Left lung (tissue), 10 donors: ENCODE measurements around the gene ZPBP. TPM values are rescaled to one million over a fixed set of nuclear protein-coding genes. Genes with fewer than 3 reads are reported as not detected.

Experiments
- ATAC-seq: fragments of 200-7000 bp; cut with Tn5 transposase; one replicate; pipeline ENCODE4 v1.9.1; 2020; ENCODE audit warnings: moderate library complexity
- DNase-seq, 4 donors: peaks; one replicate each; pipeline ENCODE4 v3.0.0-alpha.2; 2013 to 2020
- H3K27ac ChIP-seq, 2 donors: fragments of 200-600 bp; sonication (generic) in 1 of 2; one replicate each; pipeline versions ENCODE4 v1.5.0 to v1.8.0; 2020 to 2021
- H3K27me3 ChIP-seq, 2 donors: fragments of 200-600 bp; sonication (generic) in 1 of 2; one replicate each; pipeline versions ENCODE4 v1.5.0 to v1.8.0; 2020 to 2021
- H3K36me3 ChIP-seq, 2 donors: fragments of 200-600 bp; sonication (generic) in 1 of 2; one replicate each; pipeline versions ENCODE4 v1.5.0 to v1.8.0; 2020 to 2021
- H3K4me1 ChIP-seq, 2 donors: fragments of 200-600 bp; one replicate each; pipeline ENCODE4 v1.8.0; 2021
- H3K4me3 ChIP-seq, 2 donors: fragments of 200-600 bp; sonication (generic) in 1 of 2; one replicate each; pipeline versions ENCODE4 v1.5.0 to v1.8.0; 2020 to 2021; ENCODE audit warnings: mild to moderate bottlenecking in 1 of 2
- H3K9me3 ChIP-seq, 2 donors: fragments of 200-600 bp; sonication (generic) in 1 of 2; one replicate each; pipeline versions ENCODE4 v1.5.0 to v1.8.0; 2020 to 2021
- intact Hi-C, 2 donors: fragments of 100-400 bp; cut with DNase I; formaldehyde crosslinking; loops; one replicate each; pipeline versions ENCODE4 v1.11.2 to v1.14.2; 2022
- polyA plus RNA-seq, 6 donors: library from polyadenylated mRNA; unstranded; fragments of 120-200 nt; gene quantifications; one replicate each; pipeline ENCODE4 v1.2.1, GENCODE V29; 2013; ENCODE audit not compliant: insufficient read length in 6 of 6
- total RNA-seq, 2 donors: library from RNA; stranded (reverse); fragmentation: NEBNext Ultra II Directional; extraction: Animal tissue kit (Norgen Biotek cat#: 25700); gene quantifications; one replicate each; pipeline ENCODE4 v1.2.1, GENCODE V29; 2021
- TF ChIP-seq, protein P1 (sequence below), 2 donors: fragments of 200-600 bp; sonication (generic) in 1 of 2; IDR thresholded peaks; one replicate each; pipeline versions ENCODE4 v1.5.0 to v1.8.0; 2021; ENCODE audit warnings: antibody characterized with exemption in 2 of 2
- donor health status: DM: no; HTN: yes; CAD: no.
- donor health status: DM: no; HTN: no; CAD: no.

Gene ZPBP
- total and polyA plus RNA-seq, 8 donors = 0.21 to 0.73 (median 0.32) TPM; not detected in 4

DNA sequence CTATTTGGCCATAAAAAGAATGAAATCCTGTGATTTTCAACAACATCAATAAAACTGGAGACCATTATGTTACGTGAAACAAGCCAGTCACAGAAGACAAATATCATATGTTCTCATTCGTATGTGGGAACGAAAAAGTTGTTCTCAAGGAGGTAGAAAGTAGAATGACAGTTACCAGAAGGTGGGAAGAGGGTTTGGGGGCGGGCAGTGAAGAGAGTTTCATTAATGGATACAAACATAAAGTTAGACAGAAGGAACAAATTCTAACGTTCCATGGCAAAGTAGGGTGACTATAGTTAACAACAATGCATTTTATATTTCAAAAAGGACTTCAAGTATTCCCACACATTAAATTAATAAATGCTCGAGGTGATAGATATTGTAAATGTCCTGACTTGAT, 97.4 kb downstream of the ZPBP start:
- H3K9me3 ChIP-seq = no peaks in the 10 kb centered on the region
- no peaks in the 10 kb centered on the region for H3K36me3 ChIP-seq
- no peaks in the 10 kb centered on the region for H3K4me1 ChIP-seq
- H3K4me3 ChIP-seq = no peak overlapping the region
- TF ChIP-seq, protein P1, sequence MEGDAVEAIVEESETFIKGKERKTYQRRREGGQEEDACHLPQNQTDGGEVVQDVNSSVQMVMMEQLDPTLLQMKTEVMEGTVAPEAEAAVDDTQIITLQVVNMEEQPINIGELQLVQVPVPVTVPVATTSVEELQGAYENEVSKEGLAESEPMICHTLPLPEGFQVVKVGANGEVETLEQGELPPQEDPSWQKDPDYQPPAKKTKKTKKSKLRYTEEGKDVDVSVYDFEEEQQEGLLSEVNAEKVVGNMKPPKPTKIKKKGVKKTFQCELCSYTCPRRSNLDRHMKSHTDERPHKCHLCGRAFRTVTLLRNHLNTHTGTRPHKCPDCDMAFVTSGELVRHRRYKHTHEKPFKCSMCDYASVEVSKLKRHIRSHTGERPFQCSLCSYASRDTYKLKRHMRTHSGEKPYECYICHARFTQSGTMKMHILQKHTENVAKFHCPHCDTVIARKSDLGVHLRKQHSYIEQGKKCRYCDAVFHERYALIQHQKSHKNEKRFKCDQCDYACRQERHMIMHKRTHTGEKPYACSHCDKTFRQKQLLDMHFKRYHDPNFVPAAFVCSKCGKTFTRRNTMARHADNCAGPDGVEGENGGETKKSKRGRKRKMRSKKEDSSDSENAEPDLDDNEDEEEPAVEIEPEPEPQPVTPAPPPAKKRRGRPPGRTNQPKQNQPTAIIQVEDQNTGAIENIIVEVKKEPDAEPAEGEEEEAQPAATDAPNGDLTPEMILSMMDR (IDR thresholded peaks at IDR 0.05) = no peak
- DNase-seq (no peak), ATAC-seq (no peak)
- intact Hi-C loops = no loop called here
- H3K27me3 ChIP-seq = no peaks in the 10 kb centered on the region
- no peak overlapping the region for H3K27ac ChIP-seq

DNA sequence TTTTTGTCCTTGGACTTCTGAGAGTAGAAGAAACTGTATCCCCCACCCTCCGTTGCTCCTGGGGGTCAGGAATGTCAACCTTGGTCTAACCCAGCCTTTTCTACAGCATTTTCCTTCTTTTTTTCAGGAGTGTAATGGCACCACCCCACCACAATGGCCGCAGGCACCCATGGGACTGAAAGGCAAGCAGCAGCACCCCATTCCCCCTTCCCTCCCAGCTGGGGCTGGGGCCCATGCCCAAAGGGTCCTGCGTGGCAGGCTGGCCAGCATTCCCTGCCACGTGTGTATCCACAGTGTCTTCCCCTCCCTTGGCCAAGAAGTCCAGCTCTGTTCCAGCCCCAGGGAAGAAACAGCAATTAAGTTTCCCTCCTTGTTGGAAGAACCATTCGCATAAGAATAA, 106.9 kb downstream of the ZPBP start:
- Histone ChIP-seq H3K27me3 (no peaks in the 10 kb centered on the region), H3K4me3 (no peak overlapping the region), H3K36me3 (no peaks in the 10 kb centered on the region), H3K27ac (no peak overlapping the region), H3K9me3 (peaks cover 0 to 21% of the 10 kb centered on the region in 2 donors), H3K4me1 (no peaks in the 10 kb centered on the region)
- ATAC-seq = no peak
- intact Hi-C loops = no loop called here
- DNase-seq = peak in 1 of 4 donors; percentile 60
- TF ChIP-seq, protein P1 (IDR thresholded peaks at IDR 0.05) = no peak

DNA sequence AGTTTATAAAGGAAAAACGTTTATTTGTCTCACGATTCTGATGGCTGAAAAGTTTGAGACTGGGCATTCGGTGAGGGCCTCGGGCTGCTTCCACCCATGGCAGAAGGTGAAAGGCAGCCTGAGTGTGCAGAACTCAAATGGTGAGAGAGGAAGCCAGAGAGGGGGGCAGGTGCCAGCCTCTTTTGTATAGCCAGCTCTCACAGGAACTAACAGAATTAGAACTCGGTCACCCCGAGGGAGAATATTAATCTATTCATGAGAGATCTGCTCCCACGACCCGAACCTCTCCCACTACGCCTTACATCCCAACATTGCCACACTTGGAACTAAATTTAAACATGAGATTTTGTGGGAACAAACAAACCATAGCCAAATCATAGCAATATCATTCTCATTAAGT, 112.6 kb downstream of the ZPBP start:
- Histone ChIP-seq H3K4me3 (no peak overlapping the region), H3K27ac (no peak overlapping the region), H3K9me3 (no peaks in the 10 kb centered on the region), H3K4me1 (no peaks in the 10 kb centered on the region), H3K27me3 (no peaks in the 10 kb centered on the region), H3K36me3 (no peaks in the 10 kb centered on the region)
- intact Hi-C loops = no loop called here
- DNase-seq = no peak
- ATAC-seq = no peak
- TF ChIP-seq, protein P1 (IDR thresholded peaks at IDR 0.05) = no peak

DNA sequence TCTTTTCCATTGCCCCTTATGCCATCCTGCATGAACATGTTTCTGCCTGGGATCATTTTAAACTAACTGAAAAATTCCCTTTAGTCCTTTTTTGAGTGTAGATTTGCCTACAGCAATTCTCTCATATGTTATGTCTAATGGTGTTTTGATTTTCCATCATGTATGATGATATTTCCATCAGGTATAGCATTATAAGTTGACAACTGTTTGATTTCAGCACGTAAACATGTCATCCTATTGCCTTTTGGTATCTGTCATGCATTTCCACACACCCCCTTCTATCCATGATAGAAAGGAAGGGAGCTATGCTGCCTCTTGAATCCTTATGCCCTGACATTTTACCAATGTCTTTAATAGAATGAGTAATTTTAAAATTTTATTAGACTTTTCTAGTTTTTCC, 116.8 kb downstream of the ZPBP start:
- no peaks in the 10 kb centered on the region for H3K4me1 ChIP-seq
- H3K4me3 ChIP-seq = no peak overlapping the region

DNA sequence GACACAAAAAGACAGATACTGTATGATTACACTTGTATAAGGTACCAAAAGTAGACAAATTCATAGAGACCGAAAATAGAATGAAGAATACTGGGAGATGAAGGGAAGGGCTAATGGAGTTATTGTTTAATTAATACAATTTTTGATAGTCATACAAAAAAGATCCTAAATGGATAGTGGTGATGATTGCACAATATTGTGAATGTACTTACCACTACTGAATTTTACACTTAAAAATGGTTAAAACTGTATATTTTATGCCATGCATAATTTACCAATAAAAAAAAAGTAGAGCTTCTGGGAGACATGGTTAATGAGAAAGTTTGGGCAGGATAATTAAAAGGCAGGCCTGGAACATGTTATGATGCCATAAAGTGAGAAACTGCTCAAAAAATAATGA, 119.0 kb downstream of the ZPBP start:
- no peaks in the 10 kb centered on the region for H3K9me3 ChIP-seq
- H3K4me3 ChIP-seq = no peak overlapping the region
- ATAC-seq (no peak), DNase-seq (no peak)
- no peaks in the 10 kb centered on the region for H3K27me3 ChIP-seq
- H3K36me3 ChIP-seq = no peaks in the 10 kb centered on the region
- no peaks in the 10 kb centered on the region for H3K4me1 ChIP-seq
- intact Hi-C loops = no loop called here
- H3K27ac ChIP-seq = no peak overlapping the region
- TF ChIP-seq, protein P1 (IDR thresholded peaks at IDR 0.05) = no peak

More for the DNA sequence above, 116.8 kb downstream of the ZPBP start:
- intact Hi-C loops = no loop called here
- DNase-seq (no peak), ATAC-seq (no peak)
- Histone ChIP-seq H3K27me3 (no peaks in the 10 kb centered on the region), H3K9me3 (no peaks in the 10 kb centered on the region), H3K36me3 (no peaks in the 10 kb centered on the region), H3K27ac (no peak overlapping the region)
- TF ChIP-seq, protein P1 (IDR thresholded peaks at IDR 0.05) = no peak
